ENCODE measurements around the gene HTR4. TPM values are rescaled to one million over a fixed set of nuclear protein-coding genes. Genes with fewer than 3 reads are reported as not detected.

The HTR4 gene
- total and polyA plus RNA-seq, 8 donors = 0.92 to 17.4 (median 7.6) TPM; not detected in 5

DNA sequence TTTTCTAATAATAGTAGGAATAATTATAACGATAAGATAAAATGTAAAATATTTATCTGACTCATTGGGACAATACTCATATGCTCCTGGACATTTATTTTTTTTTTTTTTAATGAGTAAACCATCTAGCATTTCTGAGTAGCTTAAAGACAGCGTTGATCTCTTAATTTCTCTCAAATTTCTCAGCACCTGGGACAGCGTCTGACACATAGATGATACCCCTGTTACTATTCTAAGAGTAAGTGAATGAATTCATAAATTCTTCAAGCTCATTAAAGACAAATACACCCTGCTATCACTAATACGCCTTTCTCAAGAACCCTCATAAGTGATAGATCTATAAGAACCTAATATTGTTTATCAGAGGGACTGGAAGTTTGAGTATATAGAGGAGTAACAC, 12.0 kb upstream of the HTR4 start:
- intact Hi-C loops (cut with DNase I; ENCODE audit: low total_unique reads) = no loop called here
- no peak for DNase-seq
- no peaks in the 10 kb centered on the region for H3K4me1 ChIP-seq
- H3K4me3 ChIP-seq = no peak overlapping the region
- H3K27me3 ChIP-seq = no peaks in the 10 kb centered on the region
- WGBS, 5 donors = 63 to 74% (median 68%) methylated on average over 4 of the region's 4 CpGs
- H3K9me3 ChIP-seq = no peaks in the 10 kb centered on the region
- no peak overlapping the region for H3K27ac ChIP-seq
- TF ChIP-seq POLR2A (IDR thresholded peaks at IDR 0.05) (no peak), POLR2AphosphoS5 (IDR thresholded peaks at IDR 0.05) (no peak), EP300 (IDR thresholded peaks at IDR 0.05) (no peak)
- TF ChIP-seq, protein P1, sequence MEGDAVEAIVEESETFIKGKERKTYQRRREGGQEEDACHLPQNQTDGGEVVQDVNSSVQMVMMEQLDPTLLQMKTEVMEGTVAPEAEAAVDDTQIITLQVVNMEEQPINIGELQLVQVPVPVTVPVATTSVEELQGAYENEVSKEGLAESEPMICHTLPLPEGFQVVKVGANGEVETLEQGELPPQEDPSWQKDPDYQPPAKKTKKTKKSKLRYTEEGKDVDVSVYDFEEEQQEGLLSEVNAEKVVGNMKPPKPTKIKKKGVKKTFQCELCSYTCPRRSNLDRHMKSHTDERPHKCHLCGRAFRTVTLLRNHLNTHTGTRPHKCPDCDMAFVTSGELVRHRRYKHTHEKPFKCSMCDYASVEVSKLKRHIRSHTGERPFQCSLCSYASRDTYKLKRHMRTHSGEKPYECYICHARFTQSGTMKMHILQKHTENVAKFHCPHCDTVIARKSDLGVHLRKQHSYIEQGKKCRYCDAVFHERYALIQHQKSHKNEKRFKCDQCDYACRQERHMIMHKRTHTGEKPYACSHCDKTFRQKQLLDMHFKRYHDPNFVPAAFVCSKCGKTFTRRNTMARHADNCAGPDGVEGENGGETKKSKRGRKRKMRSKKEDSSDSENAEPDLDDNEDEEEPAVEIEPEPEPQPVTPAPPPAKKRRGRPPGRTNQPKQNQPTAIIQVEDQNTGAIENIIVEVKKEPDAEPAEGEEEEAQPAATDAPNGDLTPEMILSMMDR (IDR thresholded peaks at IDR 0.05) = no peak
- no peaks in the 10 kb centered on the region for H3K36me3 ChIP-seq

DNA sequence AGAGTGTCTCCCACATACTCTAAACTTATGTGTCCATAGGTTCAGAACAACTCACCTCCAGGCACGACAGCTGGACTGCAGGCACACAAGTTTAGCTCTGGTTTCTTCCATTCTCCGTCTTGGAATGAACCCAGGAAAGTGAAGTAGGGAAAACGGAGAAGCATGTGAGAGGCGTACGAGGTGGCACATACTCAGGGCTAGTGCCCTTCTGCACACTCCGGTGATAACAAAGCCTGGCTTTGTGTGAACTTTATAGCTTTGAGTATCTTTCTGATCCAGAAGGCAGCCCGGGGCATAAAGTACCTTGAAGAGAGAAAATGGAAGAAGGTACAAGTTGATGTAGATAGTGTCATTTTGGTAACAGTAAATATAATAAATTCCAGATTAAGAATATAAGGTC, 11.1 kb upstream of the HTR4 start:
- H3K27ac ChIP-seq = no peak overlapping the region
- no peak for DNase-seq

DNA sequence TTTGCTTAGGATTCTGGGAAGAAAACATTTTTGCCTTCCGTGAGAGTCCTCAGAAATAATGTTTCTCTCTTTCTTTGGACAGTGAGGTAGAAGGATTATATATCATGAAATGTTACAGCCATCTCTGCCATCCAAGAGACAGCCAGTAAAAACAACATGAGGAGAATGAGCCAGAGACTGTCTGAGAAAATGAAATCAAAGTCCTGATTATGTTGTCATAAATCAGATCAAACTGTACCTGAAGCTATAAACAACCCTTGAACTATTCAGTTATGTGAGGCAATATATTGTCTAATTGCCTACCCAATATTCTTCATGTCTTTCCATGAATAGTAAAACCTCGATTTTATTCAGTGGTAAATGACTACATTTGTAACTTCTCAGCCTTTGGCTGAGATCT, 9.2 kb upstream of the HTR4 start:
- WGBS, 5 donors = 64 to 76% (median 72%) methylated on average over 2 of the region's 2 CpGs
- TF ChIP-seq, protein P1 (IDR thresholded peaks at IDR 0.05) = no peak
- TF ChIP-seq POLR2A (IDR thresholded peaks at IDR 0.05) (no peak), EP300 (IDR thresholded peaks at IDR 0.05) (no peak), POLR2AphosphoS5 (IDR thresholded peaks at IDR 0.05) (no peak)
- DNase-seq = no peak
- no peak overlapping the region for H3K27ac ChIP-seq
- no peak overlapping the region for H3K4me3 ChIP-seq
- H3K4me1 ChIP-seq = peaks cover 0 to 11% (median 0%) of the 10 kb centered on the region in 4 donors
- no peaks in the 10 kb centered on the region for H3K9me3 ChIP-seq
- no peaks in the 10 kb centered on the region for H3K36me3 ChIP-seq
- H3K27me3 ChIP-seq = no peaks in the 10 kb centered on the region
- intact Hi-C loops (cut with DNase I; ENCODE audit: low total_unique reads) = no loop called here

More for the DNA sequence above, 11.1 kb upstream of the HTR4 start:
- TF ChIP-seq EP300 (IDR thresholded peaks at IDR 0.05) (no peak), POLR2A (IDR thresholded peaks at IDR 0.05) (no peak), POLR2AphosphoS5 (IDR thresholded peaks at IDR 0.05) (no peak)
- TF ChIP-seq, protein P1 (IDR thresholded peaks at IDR 0.05) = no peak
- Histone ChIP-seq H3K4me3 (no peak overlapping the region), H3K36me3 (no peaks in the 10 kb centered on the region), H3K9me3 (no peaks in the 10 kb centered on the region), H3K27me3 (no peaks in the 10 kb centered on the region), H3K4me1 (peaks cover 0 to 1% (median 0%) of the 10 kb centered on the region in 4 donors)
- intact Hi-C loops (cut with DNase I; ENCODE audit: low total_unique reads) = no loop called here
- 63 to 80% (median 74%) methylated on average over 7 of the region's 7 CpGs for WGBS, 5 donors

DNA sequence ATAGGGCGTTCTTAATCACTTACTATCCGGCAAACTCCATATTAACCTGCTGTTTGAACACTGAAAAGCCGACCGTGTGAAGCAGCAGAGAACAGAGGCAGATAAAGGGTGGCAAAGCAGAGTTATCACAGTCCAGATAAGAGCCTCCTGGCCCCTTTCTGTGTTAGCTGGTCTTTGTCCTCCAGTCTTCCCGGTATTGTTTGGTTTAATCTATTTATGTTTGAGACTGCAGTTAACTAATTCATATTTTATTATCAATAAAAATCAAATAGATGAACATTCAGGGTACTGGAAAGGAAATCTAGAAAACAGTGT, 6.0 kb upstream of the HTR4 start:
- Histone ChIP-seq H3K4me1 (peaks cover 0 to 11% (median 0%) of the 10 kb centered on the region in 4 donors), H3K27ac (no peak overlapping the region), H3K9me3 (no peaks in the 10 kb centered on the region), H3K27me3 (peaks cover 0 to 21% (median 0%) of the 10 kb centered on the region in 3 donors), H3K36me3 (no peaks in the 10 kb centered on the region), H3K4me3 (no peak overlapping the region)
- 17 to 35% (median 28%) methylated on average over 5 of the region's 5 CpGs for WGBS, 5 donors
- DNase-seq = no peak
- intact Hi-C loops (cut with DNase I; ENCODE audit: low total_unique reads) = no loop called here
- TF ChIP-seq POLR2A (IDR thresholded peaks at IDR 0.05) = no peak
- TF ChIP-seq, protein P1 (IDR thresholded peaks at IDR 0.05) = no peak
- no peak for TF ChIP-seq EP300 (IDR thresholded peaks at IDR 0.05)
- no peak for TF ChIP-seq POLR2AphosphoS5 (IDR thresholded peaks at IDR 0.05)
